MCF 10A (cell line): ENCODE data around the gene OR5B17. TPM values are rescaled to one million over a fixed set of nuclear protein-coding genes. Genes with fewer than 3 reads are reported as not detected.
"Not testable (repeated sequence)": the region's sequence is repeated elsewhere in the genome, so short reads cannot be mapped to it uniquely, and the experiment has no call there.

Experiments used
- Bru-seq: library from RNA; stranded (reverse); fragments of 400-500 nt; gene quantifications from one replicate; lab custom pipeline; 2021; lab: Mats Ljungman, UMichigan
- BruChase-seq, 2 experiments: library from RNA; stranded (reverse); fragments of 400-500 nt; gene quantifications; one replicate each; lab custom pipeline; 2021; lab: Mats Ljungman, UMichigan
- BruUV-seq: library from RNA; stranded (reverse); fragments of 400-500 nt; replicated peaks from 2 replicates; lab custom pipeline; 2021; lab: Mats Ljungman, UMichigan
- CTCF ChIA-PET: fragments of 300-600 bp; sonication (Branson Sonifier 250); formaldehyde crosslinking; extraction: SDS; loops from one replicate; lab custom pipeline; 2021; ENCODE audit warnings: antibody characterized with exemption, inconsistent platforms; lab: Yijun Ruan, JAX
- POLR2A ChIA-PET: fragments of 300-600, 350-650 bp; sonication (Branson Sonifier 250); formaldehyde crosslinking; extraction: SDS; loops from one replicate; lab custom pipeline; 2020; ENCODE audit warnings: antibody characterized with exemption, inconsistent platforms; lab: Yijun Ruan, JAX
- DNase-seq: peaks from one replicate; pipeline ENCODE4 v3.0.0-alpha.2; 2018; ENCODE audit not compliant: unreplicated experiment
- H3K27ac Mint-ChIP-seq: one replicate; pipeline ENCODE4 v1.8.0; 2022; ENCODE audit warnings: mild to moderate bottlenecking, low read depth, mixed read lengths; ENCODE audit not compliant: unreplicated experiment
- H3K27me3 Mint-ChIP-seq: one replicate; pipeline ENCODE4 v1.8.0; 2022; ENCODE audit warnings: mixed read lengths; ENCODE audit not compliant: insufficient read depth, unreplicated experiment
- H3K36me3 Mint-ChIP-seq: one replicate; pipeline ENCODE4 v1.8.0; 2022; ENCODE audit warnings: mild to moderate bottlenecking, moderate library complexity, mixed read lengths; ENCODE audit not compliant: insufficient read depth, unreplicated experiment
- H3K4me1 Mint-ChIP-seq: one replicate; pipeline ENCODE4 v1.8.0; 2022; ENCODE audit warnings: mixed read lengths; ENCODE audit not compliant: insufficient read depth, unreplicated experiment
- H3K4me3 Mint-ChIP-seq: one replicate; pipeline ENCODE4 v1.8.0; 2022; ENCODE audit warnings: mild to moderate bottlenecking, moderate library complexity, mixed read lengths; ENCODE audit not compliant: unreplicated experiment
- H3K9me3 Mint-ChIP-seq: one replicate; pipeline ENCODE4 v1.8.0; 2022; ENCODE audit warnings: mixed read lengths; ENCODE audit not compliant: unreplicated experiment
- intact Hi-C: fragments of 100-400 bp; cut with micrococcal nuclease; formaldehyde crosslinking; loops from 2 replicates; pipeline ENCODE4 v1.14.1; 2022
- long read RNA-seq: library from polyadenylated mRNA; stranded (forward); transcript quantifications from one replicate; pipeline ENCODE4 v2.0.0, GENCODE V29; 2022
- total RNA-seq: library from RNA; stranded (reverse); gene quantifications from 2 replicates; pipeline ENCODE4 v1.2.3, GENCODE V29; 2022
- TF ChIP-seq, protein P1 (sequence below): fragments of 200-600 bp; IDR thresholded peaks from one replicate; pipeline ENCODE4 v1.8.0; 2022; ENCODE audit warnings: antibody characterized with exemption, mild to moderate bottlenecking; ENCODE audit not compliant: unreplicated experiment

Gene OR5B17
- total RNA-seq (not detected in 2 replicates), Bru-seq, nascent RNA (not detected), BruChase-seq, experiment 1, labeled RNA remaining after a 6-hour chase (not detected), BruChase-seq, experiment 2, labeled RNA remaining after a 2-hour chase (not detected)
- long read RNA-seq, result 0 reads

- H3K36me3 Mint-ChIP-seq, result no peaks in the 10 kb centered on the region
- no TSS peak for BruUV-seq
- H3K9me3 Mint-ChIP-seq, result no peaks in the 10 kb centered on the region
- ChIA-PET CTCF (no interaction called here), POLR2A (no interaction called here)
- DNase-seq, result no peak
- intact Hi-C loops, result no loop called here
- H3K27me3 Mint-ChIP-seq, result no peaks in the 10 kb centered on the region
- TF ChIP-seq, protein P1, sequence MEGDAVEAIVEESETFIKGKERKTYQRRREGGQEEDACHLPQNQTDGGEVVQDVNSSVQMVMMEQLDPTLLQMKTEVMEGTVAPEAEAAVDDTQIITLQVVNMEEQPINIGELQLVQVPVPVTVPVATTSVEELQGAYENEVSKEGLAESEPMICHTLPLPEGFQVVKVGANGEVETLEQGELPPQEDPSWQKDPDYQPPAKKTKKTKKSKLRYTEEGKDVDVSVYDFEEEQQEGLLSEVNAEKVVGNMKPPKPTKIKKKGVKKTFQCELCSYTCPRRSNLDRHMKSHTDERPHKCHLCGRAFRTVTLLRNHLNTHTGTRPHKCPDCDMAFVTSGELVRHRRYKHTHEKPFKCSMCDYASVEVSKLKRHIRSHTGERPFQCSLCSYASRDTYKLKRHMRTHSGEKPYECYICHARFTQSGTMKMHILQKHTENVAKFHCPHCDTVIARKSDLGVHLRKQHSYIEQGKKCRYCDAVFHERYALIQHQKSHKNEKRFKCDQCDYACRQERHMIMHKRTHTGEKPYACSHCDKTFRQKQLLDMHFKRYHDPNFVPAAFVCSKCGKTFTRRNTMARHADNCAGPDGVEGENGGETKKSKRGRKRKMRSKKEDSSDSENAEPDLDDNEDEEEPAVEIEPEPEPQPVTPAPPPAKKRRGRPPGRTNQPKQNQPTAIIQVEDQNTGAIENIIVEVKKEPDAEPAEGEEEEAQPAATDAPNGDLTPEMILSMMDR, result no peak
- no peak within 1 kb of the TSS for H3K27ac Mint-ChIP-seq
- no peaks in the 10 kb centered on the region for H3K4me1 Mint-ChIP-seq
- no peak within 1 kb of the TSS for H3K4me3 Mint-ChIP-seq
These were observed at the start of gene OR5B17 for GRCh38 chr11:58358969-58359368. TSS of gene OR5B17 (minus strand) at chr11:58359069. CDS start at chr11:58359069, 0 bp downstream.

DNA sequence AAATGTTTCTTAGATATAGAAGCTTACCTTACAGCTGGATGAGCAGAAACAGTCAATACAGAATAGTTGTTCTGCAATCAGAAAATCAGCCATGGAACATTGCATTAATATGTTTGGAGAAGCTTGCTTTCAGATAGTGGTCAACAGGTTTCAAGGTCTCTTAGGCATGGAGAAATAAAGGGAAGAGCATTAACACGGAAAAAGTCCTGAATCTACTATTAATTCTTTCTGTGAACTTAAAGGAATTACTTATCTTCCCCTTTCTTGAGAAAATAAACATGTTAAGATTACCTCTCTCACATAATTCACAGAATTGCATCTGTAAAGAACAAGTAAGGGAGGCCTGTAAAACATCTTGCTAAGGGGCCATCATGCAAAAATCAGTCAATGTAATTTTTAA is 47.9 kb upstream of the OR5B17 start, which contains the start of gene OR5B3:
OR5B3 (minus strand) TSS at position 101 of the 400 bp plus-strand sequence. CDS start 3,465 bp downstream, outside the sequence.
- intact Hi-C loops, result no loop called here
- BruUV-seq, result no TSS peak
- no peak within 1 kb of the TSS for H3K4me3 Mint-ChIP-seq
- no peaks in the 10 kb centered on the region for H3K36me3 Mint-ChIP-seq
- POLR2A ChIA-PET, result interaction anchor here (0.6 kb wide), 1 partner anchor 9 kb away, joined by 4 read pairs; no protein-coding TSS in a partner anchor
- TF ChIP-seq, protein P1, result no peak
- CTCF ChIA-PET, result no interaction called here
- DNase-seq, result no peak
- no peaks in the 10 kb centered on the region for H3K27me3 Mint-ChIP-seq
- no peaks in the 10 kb centered on the region for H3K4me1 Mint-ChIP-seq
- peaks cover 14% of the 10 kb centered on the region for H3K9me3 Mint-ChIP-seq
- no peak within 1 kb of the TSS for H3K27ac Mint-ChIP-seq

- H3K27ac Mint-ChIP-seq, result not testable (repeated sequence)
These were observed 40.8 kb upstream of the OR5B17 start for GRCh38 chr11:58399622-58400021.

DNA sequence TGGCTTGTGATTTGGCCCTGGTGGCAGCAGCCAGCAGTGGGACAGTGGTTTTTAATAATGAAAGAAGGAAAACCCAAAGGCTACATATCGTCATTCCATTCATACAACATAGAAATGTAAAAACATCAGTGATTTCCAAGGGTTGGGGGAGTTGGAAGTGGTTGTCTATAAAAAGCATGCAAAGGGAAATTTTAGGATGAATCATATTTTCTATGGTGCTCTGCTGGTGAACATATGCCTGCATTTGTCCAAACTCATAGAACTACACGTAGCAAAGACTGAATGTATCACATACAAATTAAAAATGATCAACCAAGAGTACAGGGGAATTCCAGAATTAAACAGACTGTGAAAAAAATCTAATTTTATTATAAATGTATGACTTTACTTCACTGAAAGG is 36.7 kb upstream of the OR5B17 start:
- Mint-ChIP-seq H3K27ac (no peak overlapping the region), H3K36me3 (no peaks in the 10 kb centered on the region), H3K27me3 (no peaks in the 10 kb centered on the region), H3K9me3 (no peaks in the 10 kb centered on the region), H3K4me3 (no peak overlapping the region), H3K4me1 (peaks cover 10% of the 10 kb centered on the region)
- intact Hi-C loops, result no loop called here
- ChIA-PET POLR2A (interaction anchor here (0.6 to 0.8 kb wide), 2 partner anchors 31 to 75 kb away, joined by 3 read pairs; no protein-coding TSS in a partner anchor), CTCF (no interaction called here)
- DNase-seq, result no peak
- no TSS peak for BruUV-seq
- TF ChIP-seq, protein P1, result no peak

More at GRCh38 chr11:58399622-58400021, 40.8 kb upstream of the OR5B17 start:
- H3K4me1 Mint-ChIP-seq, BruUV-seq, H3K9me3 Mint-ChIP-seq, DNase-seq, H3K4me3 Mint-ChIP-seq, H3K36me3 Mint-ChIP-seq, CTCF ChIA-PET, H3K27me3 Mint-ChIP-seq, intact Hi-C loops, POLR2A ChIA-PET: not testable (repeated sequence)
